Muscle of leg (tissue), 11 donors: ENCODE data around the gene HNRNPM. TPM values are rescaled to one million over a fixed set of nuclear protein-coding genes. Genes with fewer than 3 reads are reported as not detected.

Experiments used
- DNase-seq: peaks from one replicate; pipeline ENCODE4 v3.0.0; 2013
- H3K27ac ChIP-seq: one replicate; pipeline ENCODE4 v1.5.1; 2013; ENCODE audit warnings: mild to moderate bottlenecking, low read length, control low read depth
- H3K27me3 ChIP-seq: one replicate; pipeline ENCODE4 v1.6.1; 2013; ENCODE audit warnings: low read length; ENCODE audit not compliant: control insufficient read depth, insufficient read depth
- H3K36me3 ChIP-seq: one replicate; pipeline ENCODE4 v1.6.1; 2013; ENCODE audit warnings: low read length; ENCODE audit not compliant: control insufficient read depth, insufficient read depth
- H3K4me1 ChIP-seq: one replicate; pipeline ENCODE4 v1.6.1; 2013; ENCODE audit warnings: low read length; ENCODE audit not compliant: control insufficient read depth, insufficient read depth
- H3K4me3 ChIP-seq: one replicate; pipeline ENCODE4 v1.5.1; 2013; ENCODE audit warnings: low read length, control low read depth
- H3K9me3 ChIP-seq: replicated peaks from 2 replicates; pipeline ENCODE4 v1.6.1; 2013; ENCODE audit warnings: low read depth, low read length; ENCODE audit not compliant: control insufficient read depth
- WGBS: methylation state at CpG from one replicate; pipeline ENCODE4 v1.1.5; 2013; ENCODE audit warnings: missing lambda C conversion rate; ENCODE audit not compliant: insufficient coverage; 5-methylcytosine and 5-hydroxymethylcytosine counted together
- polyA plus RNA-seq, 8 donors: library from polyadenylated mRNA; unstranded; fragments of 120-200 nt; gene quantifications; one replicate each; pipeline versions ENCODE4 v1.2.1 to v1.2.3, GENCODE V29; 2013; ENCODE audit warnings: inconsistent platforms in 1 of 8, low replicate concordance in 1 of 8; ENCODE audit not compliant: insufficient read length in 8 of 8, insufficient read depth in 1 of 8
- total RNA-seq: library from RNA; stranded (reverse); fragments of 120-200 nt; gene quantifications from one replicate; pipeline ENCODE4 v1.2.4, GENCODE V29; 2013

HNRNPM gene
- total and polyA plus RNA-seq, 9 donors = 43.2 to 262 (median 217) TPM

DNA sequence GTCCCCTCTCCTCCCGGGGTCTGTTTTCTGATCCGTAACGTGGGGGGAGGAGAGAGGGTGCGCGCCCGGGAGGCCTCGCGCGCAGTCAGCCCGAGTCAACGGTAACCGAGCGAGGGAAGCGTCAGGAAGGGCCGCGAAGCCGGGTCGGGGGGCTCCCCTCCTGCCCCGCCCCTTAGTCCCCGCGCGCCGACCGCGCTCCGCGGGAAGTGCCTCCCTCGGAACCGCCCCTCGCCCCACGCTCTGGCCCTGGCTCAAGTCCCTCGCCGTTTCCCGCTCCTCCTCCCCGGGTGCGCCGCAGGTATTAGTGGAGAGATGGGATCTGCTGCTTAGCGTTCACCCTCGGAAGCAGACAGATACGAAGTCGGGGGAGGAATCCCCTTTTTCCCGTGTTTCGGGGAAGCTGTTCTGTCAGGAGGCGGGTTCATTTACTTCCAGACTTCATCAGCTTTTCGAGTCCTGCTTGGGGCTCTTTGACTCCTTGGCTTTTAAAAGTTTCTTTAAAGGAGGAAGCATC lies 770 bp downstream of the HNRNPM start:
- peak; percentile 64 for DNase-seq
- Histone ChIP-seq H3K36me3 (peaks cover 15% of the 10 kb centered on the region), H3K27me3 (no peaks in the 10 kb centered on the region), H3K4me1 (peaks cover 19% of the 10 kb centered on the region), H3K4me3 (peak overlapping the region; percentile 100), H3K27ac (peak overlapping the region; percentile 97), H3K9me3 (no peaks in the 10 kb centered on the region)
- 0% methylated on average over 19 of the region's 45 CpGs for WGBS

DNA sequence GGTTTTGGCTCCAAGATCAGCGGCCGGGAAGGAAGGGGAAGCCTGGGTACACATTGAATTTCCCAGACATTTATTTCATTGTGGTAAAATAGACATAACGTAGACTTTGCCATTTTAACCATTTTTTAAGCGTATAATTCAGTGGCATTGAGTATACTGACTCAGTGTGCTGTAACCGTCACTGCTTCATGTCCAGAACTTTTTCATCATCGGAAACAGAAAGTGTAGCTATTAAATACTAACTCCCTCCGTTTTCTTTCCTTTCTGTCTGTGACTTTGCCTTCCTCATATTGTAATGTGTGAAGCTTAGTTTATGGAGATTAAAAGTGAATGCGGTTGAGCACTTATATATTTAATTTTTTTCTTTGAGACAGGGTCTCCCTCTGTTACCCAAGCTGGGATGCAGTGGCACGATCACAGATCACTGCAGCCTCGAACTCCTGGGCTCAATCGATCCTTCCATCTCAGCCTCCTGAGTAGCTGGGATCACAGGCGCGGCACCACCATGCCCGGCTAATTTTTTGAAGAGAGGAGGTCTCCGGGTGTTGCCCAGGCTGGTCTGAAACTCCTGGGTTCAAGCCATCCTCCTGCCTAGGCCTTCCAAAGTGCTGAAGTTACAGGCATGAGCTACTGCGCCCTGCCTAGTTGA lies 1.4 kb downstream of the HNRNPM start:
- Histone ChIP-seq H3K4me1 (peaks cover 19% of the 10 kb centered on the region), H3K27me3 (no peaks in the 10 kb centered on the region), H3K27ac (peak overlapping the region; percentile 97), H3K9me3 (no peaks in the 10 kb centered on the region), H3K4me3 (peak overlapping the region; percentile 100), H3K36me3 (peaks cover 15% of the 10 kb centered on the region)
- 65% methylated on average over 4 of the region's 16 CpGs for WGBS
- no peak for DNase-seq

DNA sequence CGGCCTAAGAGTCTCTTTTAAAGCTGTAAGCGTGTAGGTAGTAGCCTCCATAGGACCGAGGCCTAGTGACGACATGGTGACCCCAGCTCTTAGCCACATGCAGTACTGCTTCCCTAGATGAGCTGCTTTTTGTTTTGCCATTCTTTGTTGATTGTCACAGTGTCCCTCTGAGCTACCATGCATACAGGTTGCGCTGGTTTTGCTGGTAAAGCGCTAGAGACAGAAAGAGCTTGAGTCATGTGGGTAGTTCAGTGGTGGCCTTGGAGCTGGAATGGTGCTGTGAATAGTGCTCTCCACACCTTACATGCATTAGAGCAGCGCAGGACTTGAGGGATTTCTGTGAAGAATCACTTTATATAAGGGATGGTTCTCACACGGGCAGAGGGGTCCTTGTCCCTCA lies 5.1 kb downstream of the HNRNPM start:
- DNase-seq = no peak
- Histone ChIP-seq H3K27me3 (no peaks in the 10 kb centered on the region), H3K9me3 (no peaks in the 10 kb centered on the region), H3K4me3 (no peak overlapping the region), H3K4me1 (peaks cover 22% of the 10 kb centered on the region), H3K27ac (no peak overlapping the region), H3K36me3 (peaks cover 28% of the 10 kb centered on the region)
- WGBS = no CpG with 5 or more reads among the region's 8 CpGs

DNA sequence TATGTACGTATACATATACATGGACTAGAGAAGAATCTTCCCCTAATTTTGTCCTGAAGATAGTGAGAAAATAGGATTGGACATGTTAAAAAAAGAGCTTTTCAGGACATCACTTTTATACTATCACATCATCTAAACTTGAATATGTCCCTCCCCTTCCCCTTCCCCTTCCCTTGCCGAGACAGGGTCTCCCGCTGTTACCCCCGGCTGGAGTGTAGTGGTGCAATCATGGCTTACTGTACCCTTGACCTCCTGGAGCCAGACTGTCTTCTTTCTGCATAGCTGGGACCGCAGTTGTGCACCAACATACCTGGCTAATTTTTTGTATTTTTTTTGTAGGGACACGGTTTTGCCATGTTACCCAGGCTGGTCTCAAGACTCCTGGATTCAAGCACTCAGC lies 6.6 kb downstream of the HNRNPM start:
- peaks cover 37% of the 10 kb centered on the region for H3K36me3 ChIP-seq
- 72% methylated on average over 3 of the region's 6 CpGs for WGBS
- no peak overlapping the region for H3K27ac ChIP-seq

DNA sequence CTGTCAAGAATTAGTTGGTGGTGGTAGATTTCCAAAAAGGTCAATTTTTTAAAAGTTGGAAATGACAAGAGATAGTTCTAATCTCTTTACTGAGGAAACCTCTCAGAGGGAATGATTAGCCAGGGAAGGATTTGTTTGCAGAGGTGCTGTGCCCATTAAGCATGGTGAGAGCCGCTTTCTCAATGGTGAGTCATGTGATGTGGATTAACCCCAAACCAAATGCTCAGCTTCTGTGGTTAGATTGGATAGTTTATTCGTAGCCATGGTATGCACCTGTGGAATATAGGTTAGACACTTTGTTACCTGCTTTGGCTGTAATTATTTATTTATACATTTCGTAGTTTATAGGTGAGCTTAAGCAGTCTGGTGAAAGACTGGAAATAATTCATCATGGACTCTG lies 7.1 kb downstream of the HNRNPM start:
- no peak for DNase-seq
- peaks cover 19% of the 10 kb centered on the region for H3K4me1 ChIP-seq
- no peak overlapping the region for H3K4me3 ChIP-seq
- WGBS = no CpG with 5 or more reads among the region's 3 CpGs
- H3K36me3 ChIP-seq = peaks cover 40% of the 10 kb centered on the region
- H3K27me3 ChIP-seq = no peaks in the 10 kb centered on the region
- H3K9me3 ChIP-seq = no peaks in the 10 kb centered on the region
- H3K27ac ChIP-seq = no peak overlapping the region

More for the DNA sequence above, 6.6 kb downstream of the HNRNPM start:
- DNase-seq = no peak
- H3K4me1 ChIP-seq = peaks cover 17% of the 10 kb centered on the region
- H3K4me3 ChIP-seq = no peak overlapping the region
- no peaks in the 10 kb centered on the region for H3K27me3 ChIP-seq
- H3K9me3 ChIP-seq = no peaks in the 10 kb centered on the region

DNA sequence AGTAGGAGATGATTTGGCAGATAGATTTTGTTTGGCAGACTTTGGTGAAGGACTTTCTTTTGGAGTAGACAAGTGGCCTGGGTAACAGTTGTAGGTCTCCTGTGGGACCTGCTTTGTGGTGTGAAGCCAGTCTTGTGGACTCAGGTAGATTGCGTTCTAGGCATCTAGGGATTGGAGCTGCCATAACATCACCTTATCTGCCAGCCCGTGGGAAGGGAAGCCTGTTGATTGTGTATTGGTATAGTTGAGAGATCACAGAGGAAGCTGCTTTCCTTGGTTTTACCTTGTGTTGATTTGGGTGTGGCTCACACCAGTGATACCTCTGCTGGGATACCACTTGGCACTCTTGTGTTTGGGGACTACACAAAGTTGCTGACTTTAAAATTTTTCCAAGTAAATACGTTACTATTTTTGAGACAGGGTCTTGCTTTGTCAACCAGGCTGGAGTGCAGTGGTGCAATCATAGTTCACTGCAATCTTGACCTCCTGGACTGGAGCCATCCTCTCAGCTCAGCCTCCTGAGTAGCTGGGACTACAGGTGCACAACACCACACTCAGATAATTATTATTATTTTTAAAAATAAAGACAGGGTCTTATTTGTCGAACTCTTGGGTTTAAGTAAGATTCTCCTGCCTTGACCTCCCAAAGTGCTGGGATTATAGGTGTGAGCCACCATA lies 7.8 kb downstream of the HNRNPM start:
- peaks cover 39% of the 10 kb centered on the region for H3K36me3 ChIP-seq
- no peak overlapping the region for H3K27ac ChIP-seq
- no peaks in the 10 kb centered on the region for H3K9me3 ChIP-seq
- H3K4me3 ChIP-seq = no peak overlapping the region
- H3K4me1 ChIP-seq = peaks cover 18% of the 10 kb centered on the region
- WGBS = 63% methylated on average over 2 of the region's 4 CpGs
- H3K27me3 ChIP-seq = no peaks in the 10 kb centered on the region
- DNase-seq = no peak

DNA sequence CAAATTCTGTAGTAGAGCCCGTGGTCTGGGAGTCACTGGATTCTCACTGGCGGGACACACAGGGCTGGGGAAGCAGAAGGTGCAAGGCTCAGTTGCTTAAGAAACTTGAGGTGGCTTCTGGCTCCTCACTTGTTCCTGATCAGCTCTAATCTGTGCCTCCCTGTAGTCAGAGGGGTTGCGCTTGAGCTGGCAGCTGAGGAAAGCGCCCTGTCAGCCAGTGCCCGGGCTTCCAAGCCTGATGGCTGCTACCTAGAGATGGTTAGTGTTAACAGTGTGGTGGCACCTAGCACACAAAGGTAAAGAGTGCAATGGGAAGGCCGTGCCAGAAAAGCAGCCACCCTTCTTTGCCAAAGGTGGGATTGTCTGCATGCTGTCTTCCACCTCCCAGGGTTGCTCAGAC lies 8.8 kb downstream of the HNRNPM start:
- H3K27ac ChIP-seq = no peak overlapping the region
- no peaks in the 10 kb centered on the region for H3K27me3 ChIP-seq
- DNase-seq = no peak
- H3K4me3 ChIP-seq = no peak overlapping the region
- 82% methylated on average over 5 of the region's 6 CpGs for WGBS
- H3K9me3 ChIP-seq = no peaks in the 10 kb centered on the region
- peaks cover 41% of the 10 kb centered on the region for H3K36me3 ChIP-seq
- peaks cover 21% of the 10 kb centered on the region for H3K4me1 ChIP-seq

DNA sequence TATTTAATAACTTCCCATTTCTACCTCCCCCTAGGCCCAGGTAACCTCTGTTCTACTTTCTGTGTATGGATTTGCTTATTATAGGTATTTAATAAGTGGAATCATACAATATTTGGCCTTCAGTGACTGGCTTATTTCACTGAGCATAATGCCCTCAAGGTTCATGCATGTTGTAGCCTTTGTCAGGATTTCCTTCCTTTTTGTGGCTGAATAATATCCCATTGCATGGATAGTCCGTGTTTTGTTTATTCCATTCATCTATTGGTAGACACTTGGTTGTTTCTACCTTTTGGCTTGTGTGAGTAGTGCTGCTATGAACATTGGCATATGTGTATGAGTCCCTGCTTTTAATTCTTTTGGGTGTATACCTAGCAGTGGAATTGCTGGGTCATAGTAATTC lies 9.4 kb downstream of the HNRNPM start:
- peaks cover 26% of the 10 kb centered on the region for H3K4me1 ChIP-seq
- H3K36me3 ChIP-seq = peaks cover 39% of the 10 kb centered on the region
- no peak for DNase-seq
- H3K27ac ChIP-seq = no peak overlapping the region
- no peaks in the 10 kb centered on the region for H3K9me3 ChIP-seq
- H3K27me3 ChIP-seq = no peaks in the 10 kb centered on the region
- WGBS = no CpG with 5 or more reads among the region's 1 CpG
- H3K4me3 ChIP-seq = no peak overlapping the region

DNA sequence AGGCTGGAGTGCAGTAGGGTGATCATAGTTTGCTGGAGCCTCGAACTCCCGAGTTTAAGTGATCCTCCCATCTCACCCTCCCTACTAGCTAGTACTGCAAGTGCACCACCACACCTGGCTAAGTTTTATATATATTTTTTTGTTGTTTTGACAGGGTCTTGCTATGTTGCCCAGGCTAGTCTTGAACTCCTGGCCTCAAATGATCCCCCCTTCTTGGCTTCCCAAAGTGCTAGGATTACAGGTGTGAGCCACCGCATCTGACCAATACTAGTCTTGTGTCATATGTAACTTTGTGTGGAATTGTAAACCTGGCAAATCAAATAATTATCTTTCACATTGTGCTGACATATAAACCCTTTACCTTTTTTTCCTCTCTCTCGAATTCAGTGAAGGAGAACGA lies 10.2 kb downstream of the HNRNPM start:
- Histone ChIP-seq H3K4me3 (no peak overlapping the region), H3K4me1 (peaks cover 30% of the 10 kb centered on the region), H3K9me3 (no peaks in the 10 kb centered on the region), H3K27me3 (no peaks in the 10 kb centered on the region), H3K36me3 (peaks cover 35% of the 10 kb centered on the region), H3K27ac (no peak overlapping the region)
- no peak for DNase-seq
- WGBS = no CpG with 5 or more reads among the region's 5 CpGs

DNA sequence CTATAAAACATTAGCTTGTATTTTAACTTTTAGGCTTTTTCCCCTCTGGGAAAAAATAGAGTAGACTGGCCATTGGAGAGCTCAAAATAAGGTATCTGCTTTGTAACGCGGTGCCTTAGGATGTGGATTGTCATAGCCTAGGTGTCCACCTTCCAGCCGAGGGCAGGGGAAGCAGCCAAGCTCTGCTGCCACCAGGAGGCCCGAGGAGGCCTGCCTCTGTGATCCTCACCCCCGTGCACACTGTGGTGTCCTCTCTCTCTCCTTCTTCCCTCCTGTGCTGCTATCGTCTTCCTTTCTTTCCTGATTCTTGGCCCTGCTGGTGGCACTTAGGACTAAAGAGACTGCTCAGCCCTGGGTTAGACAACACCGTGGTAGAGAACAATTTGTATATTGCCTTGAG lies 11.3 kb downstream of the HNRNPM start:
- Histone ChIP-seq H3K36me3 (peaks cover 35% of the 10 kb centered on the region), H3K27ac (no peak overlapping the region), H3K4me1 (peaks cover 34% of the 10 kb centered on the region), H3K9me3 (no peaks in the 10 kb centered on the region), H3K4me3 (no peak overlapping the region), H3K27me3 (no peaks in the 10 kb centered on the region)
- DNase-seq = no peak
- no CpG with 5 or more reads among the region's 7 CpGs for WGBS
